Stimulated activated CD8-positive, alpha-beta memory T cell treated with anti-CD3 and anti-CD28 coated beads, Interleukin-12 subunit alpha, Interleukin-12 subunit beta, amount 100 ng/mL, for 24 hours (primary cell): ENCODE results near the gene BAHCC1.

Experiments
- DNase-seq: peaks from one replicate; pipeline ENCODE4 v3.0.0-alpha.2; 2020; ENCODE audit errors: extremely low read depth

Gene BAHCC1

DNA sequence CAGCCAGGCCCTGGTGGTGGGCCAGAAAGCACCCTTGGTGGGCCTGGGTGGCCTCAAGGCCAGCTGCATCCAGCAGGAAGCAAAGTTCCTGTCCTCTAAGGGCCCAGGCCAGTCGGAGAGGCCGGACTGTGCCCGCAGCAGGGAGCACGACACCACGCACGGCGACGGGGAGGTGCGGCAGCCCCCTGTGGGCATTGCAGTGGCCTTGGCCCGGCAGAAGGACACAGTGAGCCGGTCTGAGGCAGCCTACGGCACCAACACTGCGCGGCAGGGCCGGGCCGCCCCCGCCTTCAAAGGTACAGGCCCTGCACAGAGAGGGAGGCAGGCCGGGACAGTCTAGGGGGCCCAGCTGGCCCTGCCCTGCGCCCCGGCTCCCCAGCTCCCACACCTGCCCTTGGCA, 48.0 kb downstream of the BAHCC1 start:
- DNase-seq, result no peak

- DNase-seq, result no peak
Observed at GRCh38 chr17:81444610-81445339, 49.5 kb downstream of the BAHCC1 start.

- no peak for DNase-seq
Observed at GRCh38 chr17:81445642-81446503, 50.6 kb downstream of the BAHCC1 start.

- no peak for DNase-seq
Observed at GRCh38 chr17:81447331-81447933, 52.2 kb downstream of the BAHCC1 start.

GRCh38 chr17:81448442-81448841, 53.2 kb downstream of the BAHCC1 start:
- no peak for DNase-seq

- DNase-seq, result no peak
Observed at GRCh38 chr17:81448950-81449349, 53.7 kb downstream of the BAHCC1 start.

- no peak for DNase-seq
Observed at GRCh38 chr17:81449351-81449750, 54.1 kb downstream of the BAHCC1 start.

DNA sequence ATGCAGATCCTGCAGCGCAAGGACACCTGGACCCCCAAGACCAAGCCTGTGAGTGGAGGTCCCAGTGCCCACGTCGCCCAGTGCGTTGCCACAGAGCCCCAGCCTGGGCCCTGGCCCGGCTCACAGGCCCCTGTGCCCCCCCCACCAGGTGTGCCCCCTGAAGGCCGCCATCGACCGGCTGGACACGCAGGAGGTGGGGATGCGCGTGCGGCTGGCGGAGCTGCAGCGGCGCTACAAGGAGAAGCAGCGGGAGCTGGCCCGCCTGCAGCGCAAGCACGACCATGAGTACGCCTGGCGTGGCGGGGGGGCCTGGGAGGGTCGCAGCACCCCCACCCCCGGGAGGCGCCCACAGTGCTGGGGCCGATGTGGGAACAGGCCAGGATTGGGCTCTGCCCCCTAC, 56.6 kb downstream of the BAHCC1 start:
- DNase-seq, result no peak

DNA sequence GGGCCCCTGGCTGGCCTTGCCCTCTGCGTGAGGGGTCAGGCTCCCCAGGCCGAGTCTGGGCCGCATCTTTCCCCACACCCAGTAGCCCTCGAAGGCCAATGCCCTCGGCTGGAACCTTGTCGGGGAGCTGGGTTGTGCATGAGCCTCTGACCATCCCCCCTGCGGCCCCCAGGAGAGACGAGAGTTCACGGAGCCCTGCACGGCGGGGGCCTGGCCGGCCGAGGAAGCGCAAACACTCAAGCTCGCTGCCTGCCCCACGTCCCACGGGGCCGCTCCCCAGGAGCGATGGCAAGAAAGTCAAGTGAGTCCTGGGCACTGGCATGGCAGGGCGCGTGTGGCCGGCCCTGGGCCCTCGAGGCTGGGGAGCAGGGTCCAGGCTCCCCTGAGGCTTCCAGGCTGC, 57.3 kb downstream of the BAHCC1 start:
- DNase-seq, result no peak

- DNase-seq, result no peak
Observed at GRCh38 chr17:81453076-81453475, 57.8 kb downstream of the BAHCC1 start.

DNA sequence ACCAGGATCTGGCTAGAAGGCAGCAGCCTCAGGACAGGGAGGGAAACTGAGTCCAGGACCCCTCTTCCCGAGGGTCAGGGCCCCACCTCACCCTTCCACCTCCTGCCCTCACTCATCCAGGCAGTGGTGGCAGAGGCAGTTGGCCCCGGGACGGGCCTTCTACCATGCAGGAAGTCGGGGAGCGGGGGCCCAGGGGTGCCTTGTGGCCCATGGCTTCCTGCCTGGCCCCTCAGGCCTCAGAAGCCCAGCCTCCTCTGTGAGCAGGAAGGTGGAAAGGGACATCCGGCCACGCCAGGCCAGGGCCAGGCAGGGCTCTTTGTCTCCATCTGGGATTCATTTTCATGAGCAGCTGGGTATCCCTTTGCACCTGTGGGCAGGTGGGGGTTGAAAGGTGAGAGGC, 58.5 kb downstream of the BAHCC1 start:
- no peak for DNase-seq

GRCh38 chr17:81454473-81454872, 59.2 kb downstream of the BAHCC1 start:
- DNase-seq, result no peak

DNA sequence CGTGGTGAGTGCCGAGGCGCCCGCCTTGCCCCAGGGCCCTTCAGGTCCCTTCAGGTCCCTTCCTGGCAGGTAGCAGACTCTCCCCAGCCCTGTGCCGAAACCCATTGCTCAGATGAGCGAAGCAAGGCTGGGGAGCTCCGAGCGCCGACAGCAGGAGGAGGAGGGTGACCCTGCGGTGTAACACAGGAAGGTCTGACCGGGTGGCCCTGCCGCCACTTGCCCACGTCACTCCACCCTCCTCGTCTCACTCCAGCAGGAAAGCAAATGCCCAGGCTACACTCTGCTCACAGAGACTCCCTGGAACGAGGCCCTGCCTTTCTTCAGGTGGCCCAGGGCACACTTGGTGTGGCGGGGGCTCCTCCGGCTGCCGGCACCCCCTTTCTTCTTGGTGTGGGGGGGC, 60.1 kb downstream of the BAHCC1 start:
- DNase-seq, result no peak

GRCh38 chr17:81456091-81456490, 60.8 kb downstream of the BAHCC1 start:
- DNase-seq, result no peak

DNA sequence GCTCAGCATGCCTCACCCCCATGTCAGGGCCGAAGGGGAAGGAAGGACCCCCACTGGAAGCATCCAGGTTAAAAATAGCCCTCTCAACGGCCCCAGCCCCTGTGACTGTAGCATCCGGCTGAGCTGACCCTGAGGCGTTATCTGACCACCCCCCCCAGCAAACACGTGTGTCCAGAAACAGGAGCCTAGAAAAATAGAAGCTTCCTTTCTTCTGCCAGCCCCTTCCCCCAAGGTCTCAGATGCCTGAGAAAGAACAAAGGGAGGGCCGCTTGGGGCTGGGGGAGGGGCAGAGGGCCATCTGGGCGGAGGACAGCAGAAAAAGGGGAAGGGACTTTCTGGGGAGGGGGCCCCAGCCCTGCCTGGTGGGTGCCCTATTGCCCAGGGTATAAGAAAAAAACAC, 61.5 kb downstream of the BAHCC1 start:
- no peak for DNase-seq

DNA sequence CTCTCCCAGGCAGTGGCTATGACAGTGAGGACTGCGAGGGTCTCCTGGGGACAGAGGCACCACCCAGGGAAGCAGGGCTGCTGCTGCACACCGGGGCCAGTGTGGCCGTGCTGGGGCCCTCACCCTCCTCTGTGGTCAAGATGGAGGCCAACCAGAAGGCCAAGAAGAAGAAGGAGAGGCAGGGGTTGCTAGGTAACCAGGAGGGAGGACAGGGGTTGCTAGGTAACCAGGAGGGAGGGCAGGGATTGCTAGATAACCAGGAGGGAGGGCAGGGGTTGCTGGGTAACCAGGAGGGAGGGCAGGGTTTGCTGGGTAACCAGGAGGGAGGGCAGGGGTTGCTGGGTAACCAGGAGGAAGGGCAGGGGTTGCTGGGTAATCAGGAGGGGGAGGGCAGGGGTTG, 62.1 kb downstream of the BAHCC1 start:
- DNase-seq, result no peak

DNA sequence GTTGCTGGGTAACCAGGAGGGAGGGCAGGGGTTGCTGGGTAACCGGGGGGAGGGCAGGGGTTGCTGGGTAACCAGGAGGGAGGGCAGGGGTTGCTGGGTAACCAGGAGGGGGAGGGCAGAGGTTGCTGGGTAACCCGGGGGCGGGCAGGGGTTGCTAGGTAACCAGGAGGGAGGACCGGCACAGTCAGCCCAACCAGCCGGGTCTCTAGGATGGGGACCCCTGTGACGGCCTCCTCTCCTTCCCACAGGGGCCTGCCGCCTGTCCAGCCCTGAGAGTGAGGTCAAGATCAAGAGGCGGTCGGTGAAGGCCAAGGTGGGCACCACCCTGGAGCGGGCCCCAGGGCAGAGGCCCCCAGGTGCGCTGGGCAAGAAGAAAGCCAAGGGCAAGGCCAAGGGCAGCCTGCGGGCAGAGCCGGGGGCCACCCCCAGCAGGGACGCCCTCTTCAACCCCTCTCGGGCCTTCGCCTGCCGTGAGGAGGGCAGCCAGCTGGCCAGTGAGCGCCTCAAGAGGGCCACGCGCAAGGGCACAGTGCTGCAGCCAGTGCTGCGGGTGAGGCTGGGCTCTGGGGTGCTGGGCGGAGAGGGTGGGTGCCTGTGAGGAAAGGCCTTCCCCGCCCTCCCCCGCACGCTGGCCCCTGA, 62.8 kb downstream of the BAHCC1 start:
- no peak for DNase-seq

DNA sequence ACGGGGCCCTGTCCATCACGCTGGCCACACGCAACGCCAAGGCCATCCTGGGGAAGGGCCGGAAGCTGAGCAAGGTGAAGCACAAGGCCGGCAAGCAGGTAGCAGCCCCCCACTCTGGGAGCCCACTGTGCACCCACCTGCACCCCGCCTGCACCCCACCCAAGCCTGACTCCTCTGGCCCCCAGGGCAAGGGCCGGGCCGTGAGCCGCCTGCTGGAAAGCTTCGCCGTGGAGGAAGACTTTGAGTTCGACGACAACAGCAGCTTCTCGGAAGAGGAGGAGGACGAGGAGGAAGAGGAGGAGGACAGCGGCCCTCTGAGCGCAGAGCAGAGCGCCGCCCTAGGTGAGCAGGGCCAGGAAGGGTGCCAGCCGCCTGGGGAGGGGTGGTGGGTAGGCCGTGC, 63.4 kb downstream of the BAHCC1 start:
- DNase-seq, result no peak

DNA sequence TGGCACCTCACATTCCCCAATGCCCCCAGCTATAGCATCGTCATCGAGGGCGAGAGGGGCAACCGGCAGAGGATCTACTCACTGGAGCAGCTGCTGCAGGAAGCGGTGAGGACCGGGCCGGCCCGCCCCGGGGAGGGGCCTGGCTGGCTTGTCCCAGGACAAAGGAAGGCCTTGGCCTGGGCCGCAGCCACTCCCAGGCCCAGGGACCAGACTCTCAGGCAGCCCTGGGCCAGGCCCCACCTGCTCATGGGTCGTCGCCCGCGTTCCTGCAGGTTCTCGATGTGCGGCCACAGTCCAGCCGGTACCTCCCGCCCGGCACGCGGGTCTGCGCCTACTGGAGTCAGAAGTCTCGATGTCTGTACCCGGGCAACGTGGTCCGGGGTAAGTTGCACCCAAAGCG, 64.0 kb downstream of the BAHCC1 start:
- DNase-seq, result no peak

GRCh38 chr17:81459864-81460263, 64.6 kb downstream of the BAHCC1 start:
- DNase-seq, result no peak

GRCh38 chr17:81460856-81461460, 65.7 kb downstream of the BAHCC1 start:
- DNase-seq, result no peak
